NCI-H1417 treated with DMSO at 0.1 percent for 48 hours (cell line): ENCODE data around the gene SUSD4.

Experiments
- DNase-seq: peaks from one replicate; lab custom pipeline; 2025; lab: John Stamatoyannopoulos, UW

SUSD4 gene

GRCh38 chr1:223183268-223183862 is 180.6 kb downstream of the SUSD4 start:
- no peak for DNase-seq

- DNase-seq = no peak
Measured at GRCh38 chr1:223180731-223181321, 183.2 kb downstream of the SUSD4 start.

DNA sequence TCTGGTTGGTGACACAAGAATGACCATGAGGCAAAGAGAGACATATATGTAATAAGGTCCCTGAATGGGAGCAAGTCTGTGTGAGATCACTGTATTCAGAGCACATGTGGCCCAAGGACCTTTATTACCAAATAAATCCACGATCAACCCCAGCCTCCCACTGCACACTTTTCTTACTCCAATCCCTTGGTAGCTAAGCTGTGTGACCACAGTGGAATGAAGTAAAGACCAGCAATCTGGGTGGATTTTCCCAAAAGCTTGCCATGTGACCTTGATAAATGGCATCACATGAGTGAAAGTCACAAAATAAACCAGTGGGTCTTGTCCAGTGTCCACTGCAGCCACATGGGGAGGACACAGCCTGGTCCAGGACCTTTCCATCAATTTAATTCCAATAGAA is 184.2 kb downstream of the SUSD4 start:
- DNase-seq = no peak

DNA sequence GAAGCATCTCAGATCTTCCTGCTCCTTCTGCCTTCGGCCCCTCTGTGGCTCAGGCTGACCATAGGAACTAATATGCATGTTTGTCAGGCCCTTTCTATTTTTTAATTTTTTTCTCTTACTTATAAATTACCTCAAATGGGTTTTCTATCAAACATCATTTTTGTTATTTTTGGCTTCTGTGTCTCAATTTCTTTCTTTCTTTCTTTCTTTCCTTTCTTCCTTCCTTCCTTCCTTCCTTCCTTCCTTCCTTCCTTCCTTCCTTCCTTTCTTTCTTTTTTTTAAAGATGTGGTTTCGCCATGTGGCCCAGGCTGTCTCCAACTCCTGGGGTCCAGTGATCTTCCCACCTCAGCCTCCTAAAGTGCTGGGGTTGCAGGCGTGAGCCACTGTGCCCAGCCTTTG is 184.7 kb downstream of the SUSD4 start:
- no peak for DNase-seq

- no peak for DNase-seq
Measured at GRCh38 chr1:223177681-223178080, 186.3 kb downstream of the SUSD4 start.

DNA sequence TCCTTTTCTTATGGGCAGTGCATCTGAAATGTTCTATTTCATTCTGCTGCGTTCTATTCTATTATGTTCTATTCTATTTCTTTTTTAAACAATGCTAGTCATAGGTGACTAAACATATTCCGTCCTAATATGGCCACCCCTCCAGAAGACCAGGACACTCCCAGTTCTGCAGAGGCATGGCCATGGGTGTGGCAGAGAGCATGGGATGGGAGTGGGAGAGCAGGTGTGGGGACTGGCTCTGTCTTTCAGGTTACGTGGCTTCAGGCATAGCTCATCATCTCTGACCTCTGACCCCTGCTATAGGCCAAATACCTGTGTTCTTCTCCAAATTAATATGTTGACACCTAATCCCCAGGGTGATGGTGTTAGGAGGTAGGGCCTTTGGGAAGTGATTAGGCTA is 187.5 kb downstream of the SUSD4 start:
- DNase-seq = no peak

DNA sequence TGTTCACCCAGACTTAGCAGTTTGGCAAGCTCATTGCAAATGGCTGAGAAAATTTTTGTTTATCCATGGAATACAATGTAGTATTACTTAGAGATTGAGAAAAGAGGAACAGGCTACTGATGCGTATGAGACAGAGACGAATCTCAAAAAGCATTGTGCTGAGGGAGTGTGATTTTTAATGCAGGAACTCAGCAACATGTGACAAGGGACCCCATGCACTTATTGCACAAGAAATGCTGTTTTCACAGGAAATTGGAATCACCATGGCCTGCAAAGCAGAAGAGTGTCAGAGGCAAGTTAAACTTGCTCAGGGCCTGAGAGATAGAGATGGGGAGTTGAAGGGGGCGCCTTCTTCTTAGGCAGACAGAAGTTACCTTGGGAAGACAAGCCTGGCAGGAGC is 188.3 kb downstream of the SUSD4 start:
- no peak for DNase-seq

DNA sequence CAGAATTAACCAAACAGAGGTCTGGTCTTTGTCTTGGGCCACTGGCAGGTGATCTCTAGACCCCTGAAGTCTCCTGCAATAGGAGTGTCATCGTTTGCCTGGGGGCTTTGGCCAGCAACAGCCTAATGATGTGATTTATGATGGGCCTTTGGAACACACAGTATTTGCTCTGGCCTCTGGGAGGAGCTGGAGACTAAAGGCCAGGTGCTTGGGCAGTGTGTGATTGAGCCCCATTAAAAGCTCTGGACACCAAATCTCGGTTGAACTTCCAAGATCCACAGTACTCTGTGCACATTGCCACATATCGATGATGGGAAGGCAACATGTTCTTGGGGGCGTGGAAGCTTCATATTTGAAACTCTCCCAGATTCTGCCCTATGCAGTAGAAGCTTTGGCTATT is 188.9 kb downstream of the SUSD4 start:
- DNase-seq = peak; percentile 6
